Measurements from ENCODE around the gene PGLYRP2. TPM values are rescaled to one million over a fixed set of nuclear protein-coding genes. Genes with fewer than 3 reads are reported as not detected.

Gene PGLYRP2
- total RNA-seq, 3 donors from 2014 or later (not counting 1 experiment from before 2014, with no cell fraction given), result 0.21 to 0.28 TPM; not detected in 1

- no peak overlapping the region for H3K27ac Mint-ChIP-seq
- WGBS (ENCODE audit: insufficient coverage), result 90% methylated on average over 15 of the region's 15 CpGs
- H3K36me3 ChIP-seq (ENCODE audit: control insufficient read depth, insufficient read depth, low read length), result no peaks in the 10 kb centered on the region
- no peaks in the 10 kb centered on the region for H3K4me1 ChIP-seq (ENCODE audit: control insufficient read depth, insufficient read depth, low read length)
- H3K4me3 ChIP-seq (ENCODE audit: low read length), result no peak overlapping the region
- H3K9me3 Mint-ChIP-seq, result no peaks in the 10 kb centered on the region
- no peak for ATAC-seq
- peaks cover 4% of the 10 kb centered on the region for H3K9me3 ChIP-seq (ENCODE audit: control insufficient read depth, insufficient read depth, low read length)
- no peaks in the 10 kb centered on the region for H3K27me3 ChIP-seq (ENCODE audit: control insufficient read depth, insufficient read depth, low read length)
- no peaks in the 10 kb centered on the region for H3K4me1 Mint-ChIP-seq
- no peak overlapping the region for H3K27ac ChIP-seq (ENCODE audit: low read length)
- H3K27me3 Mint-ChIP-seq (ENCODE audit: low read depth in 2 of 2), result no peaks in the 10 kb centered on the region
- no peak for DNase-seq
- no peak for TF ChIP-seq CTCF (IDR thresholded peaks at IDR 0.05)
- intact Hi-C loops (cut with micrococcal nuclease), result no loop called here
- no peak overlapping the region for H3K4me3 Mint-ChIP-seq
- no peaks in the 10 kb centered on the region for H3K36me3 Mint-ChIP-seq
Observed at GRCh38 chr19:15525291-15525690, 46.0 kb upstream of the PGLYRP2 start.

GRCh38 chr19:15524781-15525180 is 45.5 kb upstream of the PGLYRP2 start:
- Histone ChIP-seq H3K36me3 (ENCODE audit: control insufficient read depth, insufficient read depth, low read length) (no peaks in the 10 kb centered on the region), H3K27me3 (ENCODE audit: control insufficient read depth, insufficient read depth, low read length) (no peaks in the 10 kb centered on the region), H3K4me3 (ENCODE audit: low read length) (no peak overlapping the region), H3K9me3 (ENCODE audit: control insufficient read depth, insufficient read depth, low read length) (peaks cover 2% of the 10 kb centered on the region), H3K4me1 (ENCODE audit: control insufficient read depth, insufficient read depth, low read length) (no peaks in the 10 kb centered on the region), H3K27ac (ENCODE audit: low read length) (no peak overlapping the region)
- Mint-ChIP-seq H3K36me3 (no peaks in the 10 kb centered on the region), H3K9me3 (no peaks in the 10 kb centered on the region), H3K4me3 (no peak overlapping the region), H3K27me3 (ENCODE audit: low read depth in 2 of 2) (no peaks in the 10 kb centered on the region), H3K27ac (no peak overlapping the region), H3K4me1 (no peaks in the 10 kb centered on the region)
- intact Hi-C loops (cut with micrococcal nuclease), result no loop called here
- ATAC-seq (no peak), DNase-seq (no peak)
- 87% methylated on average over 5 of the region's 5 CpGs for WGBS (ENCODE audit: insufficient coverage)
- TF ChIP-seq CTCF (IDR thresholded peaks at IDR 0.05), result no peak

GRCh38 chr19:15519433-15519976 is 40.2 kb upstream of the PGLYRP2 start:
- ATAC-seq, result no peak
- H3K4me3 ChIP-seq (ENCODE audit: low read length), result no peak overlapping the region
- DNase-seq, result no peak
- intact Hi-C loops (cut with micrococcal nuclease), result no loop called here
- peaks cover 15% of the 10 kb centered on the region for H3K4me1 ChIP-seq (ENCODE audit: control insufficient read depth, insufficient read depth, low read length)
- Mint-ChIP-seq H3K9me3 (no peaks in the 10 kb centered on the region), H3K36me3 (no peaks in the 10 kb centered on the region), H3K4me1 (peaks cover 8 to 14% of the 10 kb centered on the region in 2 donors), H3K4me3 (no peak overlapping the region), H3K27ac (peak overlapping the region in 1 of 2 donors; percentile 7), H3K27me3 (ENCODE audit: low read depth in 2 of 2) (peaks cover 0 to 4% of the 10 kb centered on the region in 2 donors)
- no peaks in the 10 kb centered on the region for H3K36me3 ChIP-seq (ENCODE audit: control insufficient read depth, insufficient read depth, low read length)
- no peaks in the 10 kb centered on the region for H3K27me3 ChIP-seq (ENCODE audit: control insufficient read depth, insufficient read depth, low read length)
- no peak overlapping the region for H3K27ac ChIP-seq (ENCODE audit: low read length)
- H3K9me3 ChIP-seq (ENCODE audit: control insufficient read depth, insufficient read depth, low read length), result peaks cover 16% of the 10 kb centered on the region
- TF ChIP-seq CTCF (IDR thresholded peaks at IDR 0.05), result no peak
- WGBS (ENCODE audit: insufficient coverage), result 83% methylated on average over 6 of the region's 6 CpGs

- 100% methylated on average over 1 of the region's 1 CpG for WGBS (ENCODE audit: insufficient coverage)
- H3K27me3 Mint-ChIP-seq (ENCODE audit: low read depth in 2 of 2), result peaks cover 0 to 4% of the 10 kb centered on the region in 2 donors
- peaks cover 12 to 19% of the 10 kb centered on the region in 2 donors for H3K4me1 Mint-ChIP-seq
- no peak overlapping the region for H3K4me3 Mint-ChIP-seq
- H3K36me3 Mint-ChIP-seq, result no peaks in the 10 kb centered on the region
- Histone ChIP-seq H3K27ac (ENCODE audit: low read length) (no peak overlapping the region), H3K4me1 (ENCODE audit: control insufficient read depth, insufficient read depth, low read length) (peaks cover 20% of the 10 kb centered on the region), H3K27me3 (ENCODE audit: control insufficient read depth, insufficient read depth, low read length) (no peaks in the 10 kb centered on the region), H3K9me3 (ENCODE audit: control insufficient read depth, insufficient read depth, low read length) (peaks cover 16% of the 10 kb centered on the region), H3K4me3 (ENCODE audit: low read length) (no peak overlapping the region), H3K36me3 (ENCODE audit: control insufficient read depth, insufficient read depth, low read length) (no peaks in the 10 kb centered on the region)
- no peak overlapping the region for H3K27ac Mint-ChIP-seq
- ATAC-seq (no peak), DNase-seq (no peak)
- H3K9me3 Mint-ChIP-seq, result no peaks in the 10 kb centered on the region
- intact Hi-C loops (cut with micrococcal nuclease), result no loop called here
- TF ChIP-seq CTCF (IDR thresholded peaks at IDR 0.05), result no peak
Observed at GRCh38 chr19:15517778-15518177, 38.5 kb upstream of the PGLYRP2 start.
